HG03097 (cell line): ENCODE results near the gene GGN.

Experiments
- ATAC-seq: cut with Tn5 transposase; IDR thresholded peaks from one replicate; pipeline ENCODE4 v1.9.1; 2021; ENCODE audit not compliant: unreplicated experiment, low FRiP score

The GGN gene

GRCh38 chr19:38388349-38389100 lies 691 bp upstream of the GGN start, which contains the start of gene SPRED3:
TSS of gene SPRED3 (plus strand) at chr19:38388697. CDS start at chr19:38390303, 1,606 bp downstream.
- no peak for ATAC-seq

GRCh38 chr19:38386971-38387549 lies 774 bp downstream of the GGN start:
- no peak for ATAC-seq

GRCh38 chr19:38386300-38386970 lies 1.4 kb downstream of the GGN start:
- ATAC-seq, result no peak

- no peak for ATAC-seq
Observed at GRCh38 chr19:38385804-38386257, 2.0 kb downstream of the GGN start.

GRCh38 chr19:38385057-38385803 lies 2.6 kb downstream of the GGN start:
- ATAC-seq, result no peak

GRCh38 chr19:38384209-38385027 lies 3.4 kb downstream of the GGN start:
- no peak for ATAC-seq

GRCh38 chr19:38383743-38384142 lies 4.1 kb downstream of the GGN start:
- ATAC-seq, result no peak

GRCh38 chr19:38383184-38383583 lies 4.7 kb downstream of the GGN start:
- ATAC-seq, result no peak

GRCh38 chr19:38381138-38381537 lies 6.7 kb downstream of the GGN start:
- no peak for ATAC-seq

GRCh38 chr19:38378866-38379265 lies 9.0 kb downstream of the GGN start:
- no peak for ATAC-seq

- ATAC-seq, result no peak
Observed at GRCh38 chr19:38377052-38377451, 10.8 kb downstream of the GGN start.

- no peak for ATAC-seq
Observed at GRCh38 chr19:38376576-38376975, 11.3 kb downstream of the GGN start.

GRCh38 chr19:38375748-38376147 lies 12.1 kb downstream of the GGN start:
- ATAC-seq, result no peak

- no peak for ATAC-seq
Observed at GRCh38 chr19:38375098-38375493, 12.7 kb downstream of the GGN start.

GRCh38 chr19:38374332-38375097 lies 13.3 kb downstream of the GGN start, which contains the start of gene PSMD8:
TSS of gene PSMD8 (plus strand) at chr19:38374571. CDS start at chr19:38374602, 31 bp downstream.
- ATAC-seq, result peak; percentile 96

- no peak for ATAC-seq
Observed at GRCh38 chr19:38373907-38374331, 13.9 kb downstream of the GGN start.

- ATAC-seq, result no peak
Observed at GRCh38 chr19:38371081-38371480, 16.8 kb downstream of the GGN start.

- no peak for ATAC-seq
Observed at GRCh38 chr19:38370299-38370698, 17.5 kb downstream of the GGN start.

- no peak for ATAC-seq
Observed at GRCh38 chr19:38369584-38369983, 18.2 kb downstream of the GGN start.
